Measurements from ENCODE around the gene TMA7.

TMA7 gene

GRCh38 chr3:48426401-48426909 lies 13.6 kb upstream of the TMA7 start:
- DNase-seq (ENCODE audit: extremely low read depth, low read depth): no peak
- TF ChIP-seq CTCF (IDR thresholded peaks at IDR 0.05; ENCODE audit: low read depth, low read length): no peak

- no peak for TF ChIP-seq CTCF (IDR thresholded peaks at IDR 0.05; ENCODE audit: low read depth, low read length)
- no peak for DNase-seq (ENCODE audit: extremely low read depth, low read depth)
Measured at GRCh38 chr3:48426944-48427629, 13.0 kb upstream of the TMA7 start.

- no peak for TF ChIP-seq CTCF (IDR thresholded peaks at IDR 0.05; ENCODE audit: low read depth, low read length)
- no peak for DNase-seq (ENCODE audit: extremely low read depth, low read depth)
Measured at GRCh38 chr3:48427630-48427962, 12.5 kb upstream of the TMA7 start.

GRCh38 chr3:48428088-48428571 lies 11.9 kb upstream of the TMA7 start:
- no peak for DNase-seq (ENCODE audit: extremely low read depth, low read depth)
- no peak for TF ChIP-seq CTCF (IDR thresholded peaks at IDR 0.05; ENCODE audit: low read depth, low read length)

GRCh38 chr3:48428572-48429316 lies 11.3 kb upstream of the TMA7 start:
- no peak for DNase-seq (ENCODE audit: extremely low read depth, low read depth)
- TF ChIP-seq CTCF (IDR thresholded peaks at IDR 0.05; ENCODE audit: low read depth, low read length): no peak

GRCh38 chr3:48429317-48429959 lies 10.6 kb upstream of the TMA7 start:
- TF ChIP-seq CTCF (IDR thresholded peaks at IDR 0.05; ENCODE audit: low read depth, low read length): no peak

More at GRCh38 chr3:48429317-48429959, 10.6 kb upstream of the TMA7 start:
- DNase-seq (ENCODE audit: extremely low read depth, low read depth): no peak

Measured in AG09319 (cell line).